Sigmoid colon (tissue), 7 donors: Measurements from ENCODE around the gene MAP2K2. TPM values are rescaled to one million over a fixed set of nuclear protein-coding genes. Genes with fewer than 3 reads are reported as not detected.
A peak's percentile ranks its signal among the peaks of the same experiment; 100 is the strongest.

Source experiments
- DNase-seq: peaks from one replicate; pipeline ENCODE4 v3.0.0-alpha.2; 2019
- H3K27ac ChIP-seq, 4 donors: fragments of 200-600 bp; sonication (generic); one replicate each; pipeline ENCODE4 v1.5.1; 2016 to 2019; ENCODE audit warnings: mild to moderate bottlenecking in 1 of 4
- H3K27me3 ChIP-seq, 3 donors: fragments of 200-600 bp; sonication (generic); one replicate each; pipeline ENCODE4 v1.5.1; 2019; ENCODE audit warnings: mild to moderate bottlenecking in 1 of 3
- H3K36me3 ChIP-seq, 4 donors: fragments of 200-600 bp; sonication (generic); one replicate each; pipeline ENCODE4 v1.5.1; 2016 to 2019
- H3K4me1 ChIP-seq, 4 donors: fragments of 200-600 bp; sonication (generic); one replicate each; pipeline ENCODE4 v1.5.1; 2017 to 2019
- H3K4me3 ChIP-seq, 4 donors: fragments of 200-600 bp; sonication (generic); one replicate each; pipeline ENCODE4 v1.5.1; 2017 to 2019; ENCODE audit warnings: mild to moderate bottlenecking in 2 of 4, moderate library complexity in 1 of 4
- H3K9me3 ChIP-seq, 4 donors: fragments of 200-600 bp in 3 of 4; sonication (generic) in 3 of 4; one replicate each; pipeline versions ENCODE4 v1.5.1 to v1.6.1; 2013 to 2019
- EP300 ChIP-seq, 4 donors: sonication (generic); formaldehyde crosslinking; IDR thresholded peaks; one replicate each; pipeline ENCODE4 v1.6.1; 2017; ENCODE audit warnings: antibody characterized with exemption in 4 of 4
- POLR2A ChIP-seq, 2 donors: fragments of 450-650 bp; IDR thresholded peaks; one replicate each; pipeline ENCODE4 v1.6.1; 2016; ENCODE audit warnings: antibody characterized with exemption in 2 of 2, mild to moderate bottlenecking in 2 of 2, moderate library complexity in 2 of 2
- POLR2AphosphoS5 ChIP-seq, 4 donors: sonication (generic); formaldehyde crosslinking; IDR thresholded peaks; one replicate each; pipeline ENCODE4 v1.6.1; 2017; ENCODE audit warnings: antibody characterized with exemption in 4 of 4
- WGBS, 2 donors: extraction: QIAGEN DNeasy Blood & Tissue Kit; methylation state at CpG; one replicate each; pipeline ENCODE4 v1.1.7; 2013; 5-methylcytosine and 5-hydroxymethylcytosine counted together
- intact Hi-C: fragments of 100-400 bp; cut with DNase I; formaldehyde crosslinking; loops from one replicate; pipeline ENCODE4 v1.15.1; 2023
- polyA plus RNA-seq, 3 donors: library from polyadenylated mRNA; stranded (reverse); fragments of 200-250 nt; gene quantifications; one replicate each; pipeline ENCODE4 v1.2.3, GENCODE V29; 2013
- total RNA-seq, 4 donors: library from RNA; depleted of rRNA; stranded (reverse); fragments of >200 nt; gene quantifications; one replicate each; pipeline ENCODE4 v1.1.0, GENCODE V29; 2016
- TF ChIP-seq, protein P1 (sequence below), 4 experiments: fragments of 450-650 bp in 3 of 4; fragments of 200-600 bp in 1 of 4; IDR thresholded peaks; one replicate each; pipeline ENCODE4 v1.5.1; 2016 to 2019; ENCODE audit warnings: antibody characterized with exemption in 4 of 4, mild to moderate bottlenecking in 3 of 4, moderate library complexity in 2 of 4
- donor health status: healthy with polysubstance abuse.
- donor health status: Bipolar disorder and iron deficiency.
- donor health status: healthy.

Gene MAP2K2
- total and polyA plus RNA-seq, 7 donors, result 48.2 to 278 (median 76.4) TPM

DNA sequence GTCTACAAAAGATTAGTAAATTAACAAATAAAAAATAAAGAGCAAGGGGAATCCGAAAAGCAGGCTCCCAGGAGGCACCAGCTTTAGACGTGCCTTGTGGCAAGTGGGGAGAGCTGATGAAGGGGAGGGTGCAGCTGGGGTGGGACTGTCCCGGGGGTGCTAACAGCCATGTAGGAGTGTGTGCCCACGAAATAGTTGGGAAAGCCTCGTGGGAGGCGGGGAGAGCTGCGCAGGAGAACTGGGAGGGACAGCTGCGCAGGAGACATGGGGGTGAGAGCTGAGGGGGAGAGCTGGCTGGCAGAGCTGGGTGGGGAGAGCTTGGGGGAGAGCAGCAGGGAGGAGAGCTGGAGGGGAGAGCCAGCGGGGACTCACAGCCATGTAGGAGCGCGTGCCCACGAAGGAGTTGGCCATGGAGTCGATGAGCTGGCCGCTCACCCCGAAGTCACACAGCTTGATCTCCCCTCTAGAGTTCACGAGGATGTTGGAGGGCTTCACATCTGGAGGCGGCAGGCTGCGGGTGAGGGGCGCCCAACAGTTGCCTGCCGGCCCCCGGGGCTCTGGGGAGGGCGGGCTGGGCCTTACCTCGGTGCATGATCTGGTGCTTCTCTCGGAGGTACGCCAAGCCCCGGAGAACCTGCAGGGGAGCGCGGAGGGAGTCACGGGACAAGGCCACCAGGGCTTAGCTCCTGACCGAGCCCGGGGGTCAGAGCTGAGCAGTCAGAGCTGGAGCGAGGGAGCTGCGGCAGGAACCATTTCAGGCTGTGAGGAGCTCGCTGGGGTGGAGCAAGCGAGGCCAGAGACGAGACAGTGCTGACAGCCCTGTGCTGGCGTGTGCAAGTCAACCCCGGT is 23.1 kb downstream of the MAP2K2 start:
- WGBS, 2 donors, result 95 to 96% methylated on average over 38 of the region's 38 CpGs
- Histone ChIP-seq H3K4me1 (no peaks in the 10 kb centered on the region), H3K27me3 (no peaks in the 10 kb centered on the region), H3K9me3 (no peaks in the 10 kb centered on the region), H3K4me3 (no peak overlapping the region), H3K36me3 (peaks cover 17 to 85% (median 48%) of the 10 kb centered on the region in 4 donors), H3K27ac (no peak overlapping the region)
- no peak for TF ChIP-seq EP300 (IDR thresholded peaks at IDR 0.05)
- TF ChIP-seq POLR2A (IDR thresholded peaks at IDR 0.05), result no peak
- TF ChIP-seq, protein P1, sequence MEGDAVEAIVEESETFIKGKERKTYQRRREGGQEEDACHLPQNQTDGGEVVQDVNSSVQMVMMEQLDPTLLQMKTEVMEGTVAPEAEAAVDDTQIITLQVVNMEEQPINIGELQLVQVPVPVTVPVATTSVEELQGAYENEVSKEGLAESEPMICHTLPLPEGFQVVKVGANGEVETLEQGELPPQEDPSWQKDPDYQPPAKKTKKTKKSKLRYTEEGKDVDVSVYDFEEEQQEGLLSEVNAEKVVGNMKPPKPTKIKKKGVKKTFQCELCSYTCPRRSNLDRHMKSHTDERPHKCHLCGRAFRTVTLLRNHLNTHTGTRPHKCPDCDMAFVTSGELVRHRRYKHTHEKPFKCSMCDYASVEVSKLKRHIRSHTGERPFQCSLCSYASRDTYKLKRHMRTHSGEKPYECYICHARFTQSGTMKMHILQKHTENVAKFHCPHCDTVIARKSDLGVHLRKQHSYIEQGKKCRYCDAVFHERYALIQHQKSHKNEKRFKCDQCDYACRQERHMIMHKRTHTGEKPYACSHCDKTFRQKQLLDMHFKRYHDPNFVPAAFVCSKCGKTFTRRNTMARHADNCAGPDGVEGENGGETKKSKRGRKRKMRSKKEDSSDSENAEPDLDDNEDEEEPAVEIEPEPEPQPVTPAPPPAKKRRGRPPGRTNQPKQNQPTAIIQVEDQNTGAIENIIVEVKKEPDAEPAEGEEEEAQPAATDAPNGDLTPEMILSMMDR (IDR thresholded peaks at IDR 0.05), result no peak
- no peak for TF ChIP-seq POLR2AphosphoS5 (IDR thresholded peaks at IDR 0.05)
- no peak for DNase-seq
- intact Hi-C loops, result no loop called here

DNA sequence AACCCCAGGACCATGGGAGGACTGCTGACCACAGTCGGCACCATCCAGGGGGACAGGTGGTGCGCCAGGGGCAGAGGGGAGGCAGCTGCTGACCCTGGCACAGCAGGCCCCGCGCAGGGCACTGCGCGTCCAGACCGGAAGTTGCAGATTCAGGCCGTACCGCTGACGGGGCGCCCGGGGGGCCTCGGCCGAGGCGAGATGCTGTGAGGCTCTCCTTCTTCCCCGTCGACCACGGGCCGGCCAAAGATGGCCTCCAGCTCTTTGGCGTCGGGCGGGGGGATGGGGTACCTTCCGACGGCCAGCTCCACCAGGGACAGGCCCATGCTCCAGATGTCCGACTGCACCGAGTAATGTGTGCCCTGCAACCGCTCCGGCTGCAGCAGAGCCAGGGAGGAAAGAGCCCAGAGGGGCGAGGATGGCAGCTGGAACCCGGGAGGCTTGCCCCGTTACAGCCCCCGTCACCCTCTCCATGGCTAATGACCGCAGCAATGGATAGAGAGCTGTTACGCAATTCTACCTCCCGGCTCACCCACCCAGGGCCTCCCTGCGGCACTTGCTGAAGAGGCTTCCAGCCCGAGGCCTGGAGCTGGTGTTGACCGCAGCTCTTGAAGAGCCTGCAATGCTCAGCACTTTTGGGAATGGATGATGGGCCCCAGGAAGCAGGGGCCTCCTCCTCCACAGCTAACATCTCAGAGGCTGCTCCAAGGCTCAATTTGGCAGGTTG is 24.7 kb downstream of the MAP2K2 start:
- Histone ChIP-seq H3K27me3 (no peaks in the 10 kb centered on the region), H3K36me3 (peaks cover 17 to 86% (median 46%) of the 10 kb centered on the region in 4 donors), H3K4me1 (no peaks in the 10 kb centered on the region), H3K27ac (no peak overlapping the region), H3K9me3 (no peaks in the 10 kb centered on the region), H3K4me3 (no peak overlapping the region)
- no peak for DNase-seq
- 94 to 95% methylated on average over 38 of the region's 38 CpGs for WGBS, 2 donors
- intact Hi-C loops, result no loop called here
- TF ChIP-seq, protein P1 (IDR thresholded peaks at IDR 0.05), result no peak
- TF ChIP-seq EP300 (IDR thresholded peaks at IDR 0.05), result no peak
- no peak for TF ChIP-seq POLR2AphosphoS5 (IDR thresholded peaks at IDR 0.05)
- TF ChIP-seq POLR2A (IDR thresholded peaks at IDR 0.05), result no peak

DNA sequence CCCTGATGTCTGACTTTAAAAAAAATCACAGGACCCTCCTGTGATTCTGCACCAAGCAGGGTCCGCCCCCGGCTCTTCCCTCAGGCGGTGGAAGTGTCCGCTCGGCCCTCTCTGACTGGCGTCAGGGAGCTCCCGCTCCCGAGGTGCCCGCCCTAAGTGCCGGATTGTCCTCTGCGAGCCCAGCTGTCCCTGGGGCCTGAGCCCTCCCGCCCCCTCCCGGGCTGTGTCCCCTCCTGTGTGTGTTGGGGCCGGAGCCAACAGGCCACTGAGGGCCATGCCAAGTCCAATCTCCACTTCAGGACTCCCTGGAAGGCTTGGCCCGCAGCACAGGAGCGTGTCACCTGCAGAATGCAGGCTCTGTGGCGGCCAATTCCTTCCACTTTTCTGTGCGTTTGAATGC is 25.4 kb downstream of the MAP2K2 start:
- no peak for DNase-seq
- peaks cover 17 to 86% (median 51%) of the 10 kb centered on the region in 4 donors for H3K36me3 ChIP-seq
- 91 to 93% methylated on average over 18 of the region's 18 CpGs for WGBS, 2 donors

DNA sequence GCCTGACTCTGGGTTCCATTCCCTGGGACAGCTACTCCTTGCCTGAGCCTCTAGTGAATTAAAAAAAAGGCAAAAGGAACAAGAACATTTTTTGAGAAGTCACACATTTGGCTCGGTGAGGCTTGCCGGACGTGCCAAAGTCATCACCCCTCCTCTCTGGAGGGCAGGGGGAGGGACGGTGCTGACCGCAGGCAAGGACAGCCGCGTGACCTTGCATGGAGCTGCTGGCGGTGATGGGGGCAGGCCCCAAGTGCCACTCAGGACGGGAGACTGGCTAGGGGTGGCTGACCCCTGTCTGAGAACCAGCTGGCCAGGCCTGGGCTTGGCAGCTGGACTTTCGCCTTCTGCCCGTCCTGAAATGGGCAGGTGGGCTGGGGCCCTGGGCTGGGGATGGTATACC is 26.4 kb downstream of the MAP2K2 start:
- peaks cover 17 to 86% (median 46%) of the 10 kb centered on the region in 4 donors for H3K36me3 ChIP-seq
- H3K27ac ChIP-seq, result peak overlapping the region in 1 of 4 donors; percentile 15
- no peaks in the 10 kb centered on the region for H3K4me1 ChIP-seq
- H3K4me3 ChIP-seq, result no peak overlapping the region
- no peak for TF ChIP-seq EP300 (IDR thresholded peaks at IDR 0.05)
- TF ChIP-seq, protein P1 (IDR thresholded peaks at IDR 0.05), result no peak
- TF ChIP-seq POLR2AphosphoS5 (IDR thresholded peaks at IDR 0.05), result no peak
- no peak for TF ChIP-seq POLR2A (IDR thresholded peaks at IDR 0.05)
- intact Hi-C loops, result no loop called here
- 89 to 91% methylated on average over 11 of the region's 11 CpGs for WGBS, 2 donors
- H3K27me3 ChIP-seq, result no peaks in the 10 kb centered on the region
- H3K9me3 ChIP-seq, result no peaks in the 10 kb centered on the region
- no peak for DNase-seq

More for the DNA sequence above, 25.4 kb downstream of the MAP2K2 start:
- intact Hi-C loops, result no loop called here
- Histone ChIP-seq H3K9me3 (no peaks in the 10 kb centered on the region), H3K27ac (no peak overlapping the region), H3K4me3 (no peak overlapping the region), H3K4me1 (no peaks in the 10 kb centered on the region), H3K27me3 (no peaks in the 10 kb centered on the region)
- TF ChIP-seq POLR2AphosphoS5 (IDR thresholded peaks at IDR 0.05) (no peak), POLR2A (IDR thresholded peaks at IDR 0.05) (no peak), EP300 (IDR thresholded peaks at IDR 0.05) (no peak)
- TF ChIP-seq, protein P1 (IDR thresholded peaks at IDR 0.05), result no peak
